RPMI7951 (cell line): ENCODE measurements around the gene A4GNT. TPM values are rescaled to one million over a fixed set of nuclear protein-coding genes. Genes with fewer than 3 reads are reported as not detected.
"Not testable (repeated sequence)": the region's sequence is repeated elsewhere in the genome, so short reads cannot be mapped to it uniquely, and the experiment has no call there.

ENCODE experiments used
- DNase-seq: peaks from one replicate; pipeline ENCODE4 v3.0.0-alpha.2; 2012; ENCODE audit warnings: low read depth
- total RNA-seq: library from RNA; depleted of rRNA; stranded (reverse); fragments of >200 nt; shearing (Covaris generic); gene quantifications from 2 replicates; pipeline ENCODE4 v1.2.3, GENCODE V29; 2014

The A4GNT gene
- total RNA-seq, 1 experiment from 2014 or later: not detected

- peak; percentile 72 for DNase-seq
Measured at GRCh38 chr3:138118612-138119422, 13.4 kb downstream of the A4GNT start.

- peak; percentile 82 for DNase-seq
Measured at GRCh38 chr3:138114988-138115971, 16.9 kb downstream of the A4GNT start, which contains the start of gene DZIP1L. TSS of gene DZIP1L (minus strand) at chr3:138115608. CDS start at chr3:138103971, 11,637 bp downstream.

- DNase-seq: peak; percentile 44
Measured at GRCh38 chr3:138114431-138114918, 17.7 kb downstream of the A4GNT start.

GRCh38 chr3:138113326-138113725 is 18.9 kb downstream of the A4GNT start:
- DNase-seq: peak; percentile 33

GRCh38 chr3:138112362-138112761 is 19.8 kb downstream of the A4GNT start:
- peak; percentile 84 for DNase-seq

GRCh38 chr3:138105598-138105997 is 26.6 kb downstream of the A4GNT start:
- DNase-seq: no peak

GRCh38 chr3:138103466-138103865 is 28.7 kb downstream of the A4GNT start:
- no peak for DNase-seq

- DNase-seq: not testable (repeated sequence)
Measured at GRCh38 chr3:138101351-138101940, 30.7 kb downstream of the A4GNT start.

- no peak for DNase-seq
Measured at GRCh38 chr3:138099417-138099816, 32.8 kb downstream of the A4GNT start.

GRCh38 chr3:138097192-138098172 is 34.7 kb downstream of the A4GNT start:
- no peak for DNase-seq

GRCh38 chr3:138093721-138094120 is 38.5 kb downstream of the A4GNT start:
- no peak for DNase-seq

- DNase-seq: no peak
Measured at GRCh38 chr3:138092023-138092422, 40.2 kb downstream of the A4GNT start.

GRCh38 chr3:138089091-138089490 is 43.1 kb downstream of the A4GNT start:
- no peak for DNase-seq

- not testable (repeated sequence) for DNase-seq
Measured at GRCh38 chr3:138085745-138086144, 46.4 kb downstream of the A4GNT start.

GRCh38 chr3:138084196-138084595 is 48.0 kb downstream of the A4GNT start:
- DNase-seq: no peak

GRCh38 chr3:138082992-138083386 is 49.2 kb downstream of the A4GNT start:
- no peak for DNase-seq

GRCh38 chr3:138082085-138082991 is 49.9 kb downstream of the A4GNT start:
- peak; percentile 91 for DNase-seq

- DNase-seq: no peak
Measured at GRCh38 chr3:138081371-138082084, 50.7 kb downstream of the A4GNT start.

- no peak for DNase-seq
Measured at GRCh38 chr3:138079901-138080300, 52.3 kb downstream of the A4GNT start.
